Measurements from ENCODE around the gene TBC1D12.
"Not testable (repeated sequence)": the region's sequence is repeated elsewhere in the genome, so short reads cannot be mapped to it uniquely, and the experiment has no call there.

The TBC1D12 gene

DNA sequence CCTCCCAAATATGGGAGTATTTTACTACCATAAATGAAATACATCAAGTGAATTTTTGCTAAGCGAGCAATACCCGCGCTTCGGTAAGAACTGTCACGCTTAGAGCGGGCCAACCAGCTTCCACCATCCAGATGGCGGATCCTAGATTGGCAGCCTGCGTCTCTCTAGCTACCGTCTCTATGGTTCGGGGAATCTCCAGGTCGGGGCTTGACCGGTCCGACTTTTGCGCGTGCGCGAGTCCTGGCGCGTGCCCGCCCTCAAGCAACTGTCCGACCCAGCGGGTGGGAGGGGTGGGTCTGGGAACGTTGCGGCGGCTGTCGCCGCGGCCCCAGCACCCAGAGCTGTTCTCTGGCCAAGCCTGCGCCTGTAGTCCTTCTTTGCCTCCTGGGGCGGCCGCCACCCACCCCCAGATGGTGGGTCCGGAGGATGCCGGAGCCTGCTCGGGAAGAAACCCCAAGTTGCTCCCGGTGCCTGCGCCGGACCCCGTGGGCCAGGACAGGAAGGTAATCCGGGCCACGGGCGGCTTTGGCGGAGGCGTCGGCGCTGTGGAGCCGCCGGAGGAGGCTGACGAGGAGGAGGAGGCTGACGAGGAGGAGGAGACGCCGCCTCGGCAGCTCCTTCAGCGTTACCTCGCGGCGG is at the start of gene TBC1D12:
Gene TBC1D12 (plus strand): TSS at position 338 of the 639 bp plus-strand sequence. CDS start 73 bp downstream, at position 411.
- peak; percentile 89 for DNase-seq

DNA sequence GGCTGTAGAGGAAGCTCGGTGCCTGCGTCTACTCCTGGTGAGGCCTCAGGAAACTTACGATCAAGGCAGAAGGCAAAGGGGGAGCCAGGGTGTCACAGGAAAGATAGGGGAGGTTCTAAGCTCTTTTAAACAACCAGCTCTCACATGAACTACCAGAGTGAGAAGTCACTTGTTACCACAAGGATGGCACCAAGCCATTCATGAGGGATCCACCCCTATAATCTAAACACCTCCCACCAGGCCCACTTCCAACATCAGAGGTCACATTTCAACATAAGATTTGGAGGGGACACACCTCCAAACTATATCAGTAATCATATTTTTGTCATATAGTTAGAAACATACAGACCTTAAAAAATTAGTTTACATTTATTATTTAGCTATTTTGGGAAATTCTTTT is 49.0 kb upstream of the TBC1D12 start:
- no peak for DNase-seq

DNA sequence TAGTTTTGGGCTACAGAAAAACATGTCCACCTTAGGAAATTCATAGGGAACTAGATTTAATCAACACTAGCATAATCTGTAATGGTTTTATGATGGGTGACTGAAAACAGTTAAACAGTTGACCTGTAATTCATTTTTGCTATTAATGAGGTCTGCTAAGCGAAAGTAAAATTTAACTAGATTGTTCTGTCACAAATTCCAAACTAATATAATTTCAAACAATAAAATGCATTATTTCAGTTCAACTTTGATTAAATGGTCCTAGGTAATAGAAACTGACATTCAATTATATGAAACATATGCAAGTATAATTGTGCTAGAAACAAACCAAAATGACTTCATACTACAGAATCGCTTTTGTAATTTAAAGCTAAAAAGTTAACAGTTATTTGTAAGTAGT is 46.5 kb upstream of the TBC1D12 start:
- no peak for DNase-seq

DNA sequence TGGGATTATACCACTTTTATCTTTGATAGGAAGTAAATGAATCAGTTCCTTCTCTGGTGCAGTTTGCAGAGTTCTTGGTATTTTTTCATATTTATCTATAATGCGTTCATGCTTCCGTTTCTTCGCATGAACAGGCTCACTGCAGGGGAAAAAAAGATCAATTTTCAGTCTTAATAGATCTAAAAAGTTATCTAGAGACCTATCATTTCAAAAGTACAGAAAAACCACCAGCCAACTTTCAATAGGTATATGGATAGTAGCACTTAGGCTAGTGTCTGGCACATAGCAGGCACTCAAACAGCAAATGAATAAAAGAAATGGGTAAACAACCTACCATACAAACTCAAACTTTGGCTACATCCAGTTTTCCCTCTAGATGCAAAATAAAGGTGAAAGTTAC is 45.1 kb upstream of the TBC1D12 start:
- no peak for DNase-seq

DNA sequence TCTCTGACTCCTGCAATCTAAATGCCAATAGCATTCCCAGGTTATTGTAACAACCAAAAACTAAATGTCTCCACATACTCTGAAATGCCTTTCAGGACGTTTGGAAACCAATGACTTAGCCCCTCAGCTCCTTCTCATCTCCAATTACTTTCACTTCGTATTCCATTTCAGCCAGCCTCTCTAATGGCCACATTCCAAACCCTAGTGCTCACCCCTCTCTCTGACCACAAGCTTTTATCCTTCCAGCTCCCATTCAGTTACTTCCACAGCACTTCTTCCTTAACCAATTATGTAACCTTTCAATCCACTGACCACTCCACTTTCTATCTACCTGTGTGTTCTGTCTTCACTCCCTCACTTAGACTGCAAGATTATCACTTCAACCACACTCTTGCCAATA is 43.9 kb upstream of the TBC1D12 start:
- DNase-seq = no peak

DNA sequence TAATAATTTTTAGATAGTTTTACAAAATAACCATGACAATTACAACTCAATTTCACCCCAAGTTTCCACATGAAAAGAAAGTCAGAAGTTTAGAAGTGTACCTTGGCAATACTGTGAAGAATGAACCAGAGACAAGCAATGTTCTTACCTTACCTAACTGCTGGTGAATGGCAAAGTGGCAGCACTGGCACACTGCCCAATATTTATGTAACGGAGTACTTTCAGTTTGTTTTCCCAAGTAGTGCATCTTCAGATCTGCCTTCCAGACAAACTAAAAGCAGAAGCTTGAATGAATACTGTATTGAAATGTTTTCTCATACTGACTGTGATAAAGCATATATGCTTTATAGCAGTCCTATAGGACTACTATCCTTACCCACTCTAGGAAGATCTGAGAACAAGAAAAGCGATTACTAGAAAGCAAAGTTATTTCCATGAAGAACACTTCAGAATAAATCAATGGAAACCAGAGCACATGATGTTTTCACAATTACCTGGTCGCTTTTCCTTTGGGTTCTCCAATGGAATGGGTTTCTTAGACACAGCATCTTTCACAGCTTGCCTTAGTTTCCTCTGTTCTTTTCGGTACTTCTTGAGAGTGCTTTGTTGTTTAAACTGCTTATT is 41.1 kb upstream of the TBC1D12 start:
- DNase-seq = no peak

DNA sequence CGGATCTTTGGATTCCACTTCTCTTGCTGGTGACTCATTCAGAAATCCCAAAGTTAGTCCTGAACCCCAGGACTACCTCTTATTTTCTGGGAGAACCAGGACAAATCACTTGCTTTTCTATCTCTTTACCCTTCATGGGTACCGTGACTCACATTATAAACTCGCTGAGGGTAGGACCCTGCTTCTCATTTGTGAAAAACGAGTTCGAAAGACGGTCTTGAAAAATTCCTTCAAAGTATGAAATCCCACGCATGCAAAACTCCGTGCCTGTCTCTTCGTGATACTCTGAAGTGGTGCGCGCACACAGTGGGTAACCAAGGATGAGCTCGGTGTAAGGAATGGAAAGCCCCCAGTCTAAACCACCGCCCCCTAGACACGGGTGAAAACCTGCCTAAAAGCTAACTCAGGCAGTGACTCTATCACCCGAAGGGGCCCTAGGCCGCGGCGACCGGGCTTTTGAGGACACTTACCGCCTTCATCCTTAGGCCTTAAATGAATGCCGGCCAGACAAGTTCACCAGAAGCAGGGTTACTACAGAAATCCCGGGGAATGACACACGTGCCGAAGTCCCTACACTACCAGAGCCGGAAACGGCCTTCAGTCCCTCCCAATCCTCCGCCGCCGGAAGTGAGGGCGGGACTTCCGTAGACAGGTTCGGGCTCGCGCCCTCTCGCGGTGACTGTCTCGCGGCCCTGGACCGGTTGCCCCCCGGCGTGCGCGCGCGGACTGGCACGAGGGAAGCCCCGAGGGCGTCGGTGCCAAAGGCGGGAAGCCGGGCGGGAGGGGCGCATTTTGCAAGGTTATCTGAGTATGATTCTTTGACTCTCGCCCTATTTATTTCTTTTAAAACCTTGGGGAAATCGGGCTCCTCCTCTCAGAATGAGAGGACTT is 39.7 kb upstream of the TBC1D12 start, which contains the start of gene NOC3L:
Gene NOC3L (minus strand): TSS at position 580 of the 891 bp plus-strand sequence. CDS start 101 bp downstream, at position 479.
- peak; percentile 78 for DNase-seq

DNA sequence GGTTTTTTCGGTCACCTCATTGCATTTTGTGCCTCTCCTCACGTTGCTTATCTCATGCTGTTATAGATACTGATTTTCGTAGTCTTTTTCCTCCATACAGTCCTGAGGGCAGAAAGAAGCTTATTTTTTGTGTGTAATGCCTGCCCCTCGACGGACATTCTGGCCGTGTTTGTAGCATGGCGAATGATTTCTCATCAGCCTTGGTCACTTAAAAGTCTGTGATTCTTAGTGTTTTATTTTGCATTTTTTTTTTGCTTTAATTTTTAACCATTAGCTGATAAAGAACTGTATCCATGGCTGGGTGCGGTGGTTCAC is 39.1 kb upstream of the TBC1D12 start:
- no peak for DNase-seq

DNA sequence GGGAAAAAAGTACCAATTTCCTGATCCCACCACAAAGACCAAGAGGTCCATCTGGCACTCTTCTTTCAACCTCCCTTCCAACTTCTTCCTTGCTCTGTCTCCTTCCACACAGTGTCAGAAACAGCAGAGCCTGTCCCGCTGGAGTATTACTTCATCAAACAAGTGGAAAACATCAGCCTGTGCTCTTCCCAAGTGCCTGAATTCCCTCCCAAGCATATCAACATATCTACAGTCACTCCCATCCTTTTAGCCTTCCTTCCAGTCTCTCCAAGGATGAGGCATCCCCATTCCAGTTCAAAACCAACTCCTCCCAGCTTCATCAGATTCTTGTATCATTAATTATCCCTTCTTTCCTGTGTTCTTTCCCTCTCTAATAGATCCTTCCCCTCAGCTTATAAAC is 37.9 kb upstream of the TBC1D12 start:
- DNase-seq = no peak

DNA sequence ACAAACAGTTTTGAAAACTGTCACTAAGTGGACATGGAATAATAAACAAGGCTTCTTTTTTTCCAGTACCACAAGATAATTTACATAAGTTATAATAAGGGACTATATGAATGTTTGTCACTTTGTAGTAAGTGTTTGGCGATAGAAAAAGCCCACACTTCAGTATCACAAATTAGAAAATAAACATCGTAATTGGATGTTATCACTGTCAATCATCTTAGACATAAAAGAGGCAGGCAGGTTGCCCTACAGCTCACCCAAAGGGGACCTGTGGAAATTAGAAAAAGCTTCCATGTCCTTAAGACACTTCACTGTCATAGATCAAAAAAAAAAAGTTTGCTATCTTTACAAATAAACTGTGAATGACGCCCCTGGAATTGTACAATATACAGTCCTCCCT is 36.0 kb upstream of the TBC1D12 start:
- no peak for DNase-seq

DNA sequence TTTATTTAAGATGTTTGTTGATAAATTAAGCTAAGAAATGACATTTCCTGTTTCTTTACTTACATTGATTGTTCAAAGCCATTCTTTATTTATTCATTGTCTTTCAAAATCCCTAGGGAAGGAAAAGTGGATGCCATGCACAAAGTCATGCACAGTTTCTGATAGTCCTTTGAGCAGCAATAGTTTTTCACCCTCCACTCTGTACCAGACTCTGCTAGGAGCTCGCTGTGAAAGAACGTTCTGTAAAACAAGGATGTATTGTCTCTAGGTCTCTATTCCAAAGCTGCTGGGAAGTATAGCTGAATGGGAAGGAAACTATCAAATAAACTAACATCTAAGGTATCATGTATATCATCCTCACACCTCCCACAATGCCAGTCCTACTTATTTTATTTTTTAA is 31.8 kb upstream of the TBC1D12 start:
- no peak for DNase-seq

DNA sequence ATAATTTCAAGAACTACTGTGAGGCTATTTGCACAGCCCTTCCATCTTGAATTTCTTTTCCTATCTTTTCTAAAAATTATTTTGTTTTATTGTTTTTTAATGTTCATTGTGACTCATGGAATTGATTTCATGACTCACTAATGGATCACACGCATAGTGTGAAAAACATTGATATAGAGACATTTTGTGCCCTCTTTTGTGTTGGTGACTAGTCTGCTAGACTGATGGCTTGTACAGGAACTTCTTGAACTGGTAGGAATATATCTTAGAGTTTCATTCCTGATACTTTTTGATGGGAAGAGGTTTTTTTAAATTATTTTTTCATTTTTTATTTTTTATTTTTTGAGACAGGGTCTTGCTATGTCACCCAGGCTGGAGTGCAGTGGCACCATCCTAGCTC is 27.0 kb upstream of the TBC1D12 start:
- no peak for DNase-seq

DNA sequence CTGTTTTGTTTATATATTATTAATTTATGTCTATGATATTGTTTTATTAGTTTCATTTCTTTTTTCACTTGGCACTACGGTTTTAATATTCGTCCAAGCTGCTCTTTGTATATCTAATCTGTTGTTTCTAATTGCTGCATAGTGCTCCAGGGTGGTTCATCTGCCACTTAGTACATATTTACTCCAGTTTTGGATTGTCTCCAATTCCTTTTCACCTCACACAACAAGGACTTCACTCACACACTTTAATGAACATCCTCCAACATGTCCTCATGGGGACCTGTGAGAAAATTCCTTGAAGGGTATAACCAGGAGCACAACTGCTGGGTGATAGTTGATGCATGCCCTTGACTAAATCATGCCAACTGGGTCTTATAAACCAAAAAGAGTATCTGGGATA is 25.5 kb upstream of the TBC1D12 start:
- DNase-seq = peak; percentile 0

DNA sequence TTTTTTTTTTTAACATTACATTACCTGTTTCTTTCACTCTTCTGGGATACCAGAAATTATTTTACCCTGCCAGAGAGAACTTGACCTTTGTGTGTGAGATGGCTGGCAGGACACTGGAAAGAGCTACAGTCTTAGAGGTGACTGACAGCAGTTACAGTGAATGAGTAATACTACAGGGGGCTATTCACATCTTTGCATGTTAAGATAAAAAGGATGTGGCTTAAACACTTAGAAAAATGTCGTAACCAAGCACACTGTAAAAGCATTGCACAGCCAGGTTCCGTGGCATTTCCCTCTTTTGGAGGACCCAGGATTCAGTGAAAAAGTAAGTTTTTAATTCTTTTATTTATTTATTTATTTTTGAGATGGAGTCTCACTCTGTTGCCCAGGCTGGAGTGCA is 18.8 kb upstream of the TBC1D12 start:
- DNase-seq = no peak

DNA sequence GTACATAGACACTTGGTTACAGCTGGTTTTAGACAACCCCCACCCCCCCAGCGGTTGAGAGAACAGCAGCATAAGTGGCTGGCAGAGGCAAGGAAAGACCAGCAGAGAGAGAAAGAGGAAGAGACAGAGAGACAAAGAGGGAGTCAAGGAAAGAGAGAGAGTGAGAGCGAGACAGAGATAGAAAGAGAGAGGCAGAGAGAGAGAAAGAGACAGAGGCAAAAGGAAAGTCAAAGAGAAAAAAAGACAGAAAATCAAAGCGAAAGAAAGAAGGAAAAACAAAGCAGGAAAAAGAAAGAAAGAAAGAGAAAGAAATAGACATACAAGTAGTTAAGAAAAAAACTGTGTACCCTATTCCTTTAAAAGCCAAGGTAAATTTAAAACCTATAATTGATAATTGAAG is 16.6 kb upstream of the TBC1D12 start:
- not testable (repeated sequence) for DNase-seq

DNA sequence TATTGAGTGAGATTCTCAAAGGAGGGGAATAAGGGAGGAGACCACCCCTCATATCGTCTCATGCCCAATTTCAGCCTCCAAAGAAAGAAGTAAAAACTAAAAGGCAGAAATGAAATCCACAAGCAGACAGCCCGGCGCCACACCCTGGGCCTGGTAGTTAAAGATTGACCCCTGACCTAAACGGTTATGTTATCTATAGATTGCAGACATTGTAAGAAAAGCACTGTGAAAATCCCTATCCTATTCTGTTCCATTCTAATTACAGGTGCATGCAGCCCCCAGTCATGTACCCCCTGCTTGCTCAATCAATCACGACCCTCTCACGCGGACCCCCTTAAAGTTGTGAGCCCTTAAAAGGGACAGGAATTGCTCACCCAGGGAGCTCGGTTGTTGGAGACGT is 10.2 kb upstream of the TBC1D12 start:
- DNase-seq = not testable (repeated sequence)

DNA sequence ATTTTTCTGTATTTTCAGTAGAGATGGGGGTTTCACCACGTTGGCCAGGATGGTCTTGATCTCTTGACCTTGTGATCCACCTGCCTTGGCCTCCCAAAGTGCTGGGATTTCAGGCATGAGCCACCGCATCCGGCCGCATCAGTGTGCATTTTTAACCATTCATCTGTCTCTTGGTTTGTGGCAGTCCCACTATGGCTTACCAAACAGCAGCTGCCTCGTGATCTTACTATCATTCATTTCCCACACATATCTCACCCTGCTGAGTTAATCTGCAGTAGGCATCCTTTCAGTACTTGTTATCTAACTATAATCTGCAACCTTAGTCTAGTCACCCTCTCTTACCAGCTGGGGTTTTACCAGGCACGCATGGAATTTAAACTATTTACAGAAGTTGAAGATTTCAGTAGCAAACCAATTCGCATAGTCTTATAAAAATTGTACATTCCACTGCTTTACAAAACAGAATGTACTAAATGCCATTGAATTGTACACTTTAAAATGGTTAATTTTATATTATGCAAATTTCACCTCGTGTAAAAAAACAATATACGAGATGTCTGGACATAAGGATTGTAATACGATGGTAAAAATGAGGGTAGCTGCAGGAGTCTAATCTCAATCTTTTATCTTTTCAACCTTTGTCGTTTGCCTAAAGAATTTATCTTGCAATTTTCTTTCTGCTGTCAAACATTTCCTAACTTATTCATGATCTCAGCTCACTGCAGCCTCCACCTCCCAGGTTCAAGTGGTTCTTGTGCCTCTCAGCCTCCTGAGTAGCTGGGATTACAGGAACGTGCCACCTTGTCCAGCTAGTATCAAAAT is 4.6 kb upstream of the TBC1D12 start:
- DNase-seq = no peak

DNA sequence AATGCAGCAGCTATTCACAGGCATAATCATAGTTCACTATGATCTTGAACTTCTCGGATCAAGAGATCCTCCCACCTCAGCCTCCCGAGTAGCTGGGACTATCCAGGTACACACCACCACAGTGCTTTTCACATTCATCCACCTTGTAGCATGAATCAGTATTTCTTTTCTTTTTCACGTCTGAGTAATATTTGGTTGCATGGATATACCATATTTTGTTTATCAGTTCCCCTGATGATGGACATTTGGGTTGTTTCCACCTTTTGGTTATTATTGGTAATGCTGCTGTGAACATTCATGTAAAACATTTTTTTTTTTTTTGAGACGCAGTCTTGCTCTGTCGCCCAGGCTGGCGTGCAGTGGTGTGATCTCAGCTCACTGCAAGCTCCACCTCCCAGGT is 3.6 kb upstream of the TBC1D12 start:
- DNase-seq = no peak

DNA sequence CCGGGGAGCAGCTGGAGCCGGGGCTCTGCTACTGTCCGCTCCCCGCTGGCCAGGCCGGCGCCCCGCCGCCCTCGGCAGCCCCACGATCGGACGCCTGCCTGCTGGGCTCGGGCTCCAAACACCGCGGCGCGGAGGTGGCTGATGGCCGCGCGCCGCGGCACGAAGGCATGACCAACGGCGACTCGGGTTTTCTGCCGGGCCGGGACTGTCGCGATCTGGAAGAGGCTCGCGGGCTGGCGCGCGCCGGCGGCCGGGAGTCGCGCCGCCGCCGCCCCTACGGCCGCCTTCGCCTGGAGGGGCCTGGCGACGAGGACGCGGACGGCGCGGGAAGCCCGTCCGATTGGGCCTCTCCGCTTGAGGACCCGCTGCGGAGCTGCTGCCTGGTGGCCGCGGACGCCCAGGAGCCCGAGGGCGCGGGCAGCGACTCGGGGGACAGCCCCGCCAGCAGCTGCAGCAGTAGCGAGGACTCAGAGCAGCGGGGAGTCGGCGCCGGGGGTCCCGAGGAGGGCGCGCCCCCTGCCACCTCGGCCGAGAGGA is 570 bp downstream of the TBC1D12 start:
- no peak for DNase-seq

DNA sequence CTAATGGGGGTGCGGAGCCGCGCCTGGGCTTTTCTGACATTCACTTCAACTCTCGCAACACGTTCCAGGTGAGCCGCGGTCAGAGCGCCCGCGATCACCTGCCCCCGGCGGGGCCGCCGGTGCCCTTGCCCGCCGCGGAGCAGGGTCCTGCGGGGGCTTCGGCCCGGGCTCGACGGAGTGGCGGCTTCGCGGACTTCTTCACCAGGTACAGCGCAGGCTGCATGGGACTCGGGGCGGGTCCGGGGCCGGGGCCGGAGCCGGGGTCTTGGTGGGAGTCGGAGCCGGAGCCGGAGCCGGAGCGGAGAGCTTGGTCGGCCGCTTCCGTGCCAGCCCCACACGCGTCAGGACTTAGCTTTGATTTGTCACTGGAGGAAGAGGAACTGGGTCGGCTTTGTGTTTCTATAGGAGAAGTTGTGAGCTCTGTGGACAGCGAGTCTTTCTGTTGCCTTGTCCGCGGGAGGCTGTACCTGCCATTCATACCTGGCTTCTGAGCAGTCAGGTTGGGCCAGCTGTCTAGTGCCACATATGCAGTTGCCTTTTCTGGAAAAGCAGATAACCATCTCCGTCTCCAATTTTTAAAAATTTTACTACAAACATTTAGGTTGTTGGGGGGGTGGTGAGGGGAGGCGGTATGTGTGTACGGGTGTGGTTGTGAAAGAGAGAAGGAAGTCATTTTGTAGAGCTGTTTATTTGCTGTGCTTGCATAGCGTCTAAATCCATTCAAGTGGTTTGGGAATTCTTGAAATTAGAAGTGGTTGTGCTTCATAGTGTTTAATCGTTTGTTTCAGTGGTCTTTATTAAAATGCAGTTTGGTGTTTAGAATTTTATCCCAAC is 1.3 kb downstream of the TBC1D12 start:
- no peak for DNase-seq

DNA sequence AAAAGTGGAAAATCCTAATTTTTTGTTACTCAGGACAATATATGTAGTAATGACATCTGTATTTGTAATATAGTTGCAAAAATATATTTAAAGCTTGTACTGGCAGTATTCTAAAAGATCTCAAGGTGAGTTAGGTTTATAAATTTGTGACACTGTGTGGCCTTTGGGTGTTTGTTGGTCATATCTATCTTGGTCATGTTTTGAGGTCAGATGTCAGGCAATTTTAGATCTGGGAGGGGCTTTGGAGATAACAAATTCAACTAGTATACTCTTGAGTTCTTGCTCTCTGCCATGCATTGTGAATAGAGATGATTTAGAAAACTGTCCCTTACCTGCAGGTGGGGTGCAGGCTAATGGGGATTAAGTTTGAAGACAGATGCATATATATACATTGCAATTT is 3.1 kb downstream of the TBC1D12 start:
- DNase-seq = no peak

DNA sequence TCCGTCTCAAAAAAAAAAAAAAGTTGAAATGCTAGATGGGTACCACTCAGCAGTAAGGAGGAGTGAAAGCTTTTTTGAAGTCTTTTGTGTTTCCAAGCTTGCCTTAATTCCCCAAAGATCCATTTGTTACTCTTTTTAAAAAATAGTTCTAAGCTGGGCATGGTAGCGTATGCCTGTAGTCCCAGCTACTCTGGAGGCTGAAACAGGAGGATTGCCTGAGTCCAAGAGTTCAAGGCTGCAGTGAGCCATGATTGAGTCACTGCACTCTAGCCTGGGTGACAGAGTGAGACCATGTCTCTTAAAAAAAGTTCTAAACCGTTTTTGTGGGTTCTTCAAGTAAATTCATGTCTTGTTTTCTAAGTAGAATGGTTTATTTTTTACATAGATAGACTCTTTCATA is 5.3 kb downstream of the TBC1D12 start:
- no peak for DNase-seq
